ENCODE measurements around the gene STXBP3. TPM values are rescaled to one million over a fixed set of nuclear protein-coding genes. Genes with fewer than 3 reads are reported as not detected.

Gene STXBP3
- total RNA-seq, 1 experiment from 2014 or later, result 34.1 TPM

- no peaks in the 10 kb centered on the region for H3K27me3 ChIP-seq (ENCODE audit: insufficient read depth, low read length)
- H3K18ac ChIP-seq (ENCODE audit: insufficient read length, low read depth, low read length), result no peak within 1 kb of the TSS
- peak; percentile 85 for DNase-seq
- H4K91ac ChIP-seq (ENCODE audit: insufficient read length, low read depth, low read length), result no peak within 1 kb of the TSS
- WGBS (ENCODE audit: extremely low coverage, insufficient read length, low lambda C conversion rate), result no CpG with 5 or more reads among the region's 9 CpGs
- no peaks in the 10 kb centered on the region for H3K23me2 ChIP-seq (ENCODE audit: insufficient read length, low read depth, low read length, poor library complexity, severe bottlenecking)
- no peaks in the 10 kb centered on the region for H4K20me1 ChIP-seq (ENCODE audit: control insufficient read depth, insufficient read depth, insufficient read length)
- no peak within 1 kb of the TSS for H2BK120ac ChIP-seq (ENCODE audit: low read depth, low read length, poor library complexity, severe bottlenecking)
- no peak within 1 kb of the TSS for H3K9ac ChIP-seq (ENCODE audit: extremely low read depth, insufficient read length, low read length)
- no peak for TF ChIP-seq CTCF (conservative IDR thresholded peaks at IDR 0.05)
- H3K79me1 ChIP-seq (ENCODE audit: insufficient read depth, low read depth, low read length, poor library complexity, severe bottlenecking), result no peaks in the 10 kb centered on the region
- H2BK15ac ChIP-seq (ENCODE audit: low read depth, low read length), result no peak within 1 kb of the TSS
- Mint-ChIP-seq H3K27ac (no peak within 1 kb of the TSS; a peak in 1 of 7 replicates), H3K27me3 (ENCODE audit: low read depth) (peaks cover 1% of the 10 kb centered on the region; the same call in 1 of the 2 replicates), H3K36me3 (ENCODE audit: insufficient read depth in 1 of 3, low read depth in 3 of 3) (no peaks in the 10 kb centered on the region), H3K4me1 (peaks cover 12 to 35% of the 10 kb centered on the region in 2 experiments), H3K4me3 (peak within 1 kb of the TSS in 1 of 2 experiments; percentile 70; a peak in 3 of 5 replicates), H3K9me3 (no peaks in the 10 kb centered on the region)
- no peak within 1 kb of the TSS for H2AK5ac ChIP-seq (ENCODE audit: insufficient read length, low read length)
- no peak within 1 kb of the TSS for H2BK20ac ChIP-seq (ENCODE audit: low read depth, low read length, poor library complexity, severe bottlenecking)
- no peaks in the 10 kb centered on the region for H3K79me2 ChIP-seq (ENCODE audit: insufficient read depth, low read length)
- no peak within 1 kb of the TSS for H2BK12ac ChIP-seq (ENCODE audit: insufficient read length, low read depth, low read length)
- H3K23ac ChIP-seq (ENCODE audit: insufficient read length, low read depth, low read length), result no peak within 1 kb of the TSS
- no peak within 1 kb of the TSS for H3K4ac ChIP-seq (ENCODE audit: low read depth, low read length)
- no peak within 1 kb of the TSS for H3K27ac ChIP-seq (ENCODE audit: insufficient read length, low read depth, low read length)
- no peak within 1 kb of the TSS for H4K5ac ChIP-seq (ENCODE audit: insufficient read length, low read depth, low read length)
- no peak within 1 kb of the TSS for H4K8ac ChIP-seq (replicated peaks; ENCODE audit: insufficient read length, low read depth, low read length)
- no peaks in the 10 kb centered on the region for H3K9me3 ChIP-seq (ENCODE audit: control insufficient read depth, low read depth, low read length)
- no peak within 1 kb of the TSS for H2BK5ac ChIP-seq (ENCODE audit: insufficient read length, low read length)
- H2AFZ ChIP-seq (ENCODE audit: low read length), result peak within 1 kb of the TSS; percentile 88
- no peak within 1 kb of the TSS for H3K56ac ChIP-seq (ENCODE audit: insufficient read length, low read depth, low read length)
- no peak within 1 kb of the TSS for H3T11ph ChIP-seq (ENCODE audit: low read length)
- H3K14ac ChIP-seq (ENCODE audit: insufficient read depth, low read length), result no peak within 1 kb of the TSS
- no peak within 1 kb of the TSS for H3K4me2 ChIP-seq (ENCODE audit: insufficient read depth, insufficient read length, low read length)
- H3K4me1 ChIP-seq (ENCODE audit: insufficient read depth, low read length), result no peaks in the 10 kb centered on the region; the same call in 1 of the 2 replicates
Measured at GRCh38 chr1:108712606-108713150, 33.8 kb upstream of the STXBP3 start, which contains the start of gene FNDC7. FNDC7 (plus strand) TSS chr1:108712908; CDS start chr1:108712934, 26 bp downstream.
